ENCODE results near the gene MDN1. TPM values are rescaled to one million over a fixed set of nuclear protein-coding genes. Genes with fewer than 3 reads are reported as not detected.

Gene MDN1
- total and polyA plus RNA-seq, 11 donors = 9.1 to 38.0 (median 24.4) TPM

DNA sequence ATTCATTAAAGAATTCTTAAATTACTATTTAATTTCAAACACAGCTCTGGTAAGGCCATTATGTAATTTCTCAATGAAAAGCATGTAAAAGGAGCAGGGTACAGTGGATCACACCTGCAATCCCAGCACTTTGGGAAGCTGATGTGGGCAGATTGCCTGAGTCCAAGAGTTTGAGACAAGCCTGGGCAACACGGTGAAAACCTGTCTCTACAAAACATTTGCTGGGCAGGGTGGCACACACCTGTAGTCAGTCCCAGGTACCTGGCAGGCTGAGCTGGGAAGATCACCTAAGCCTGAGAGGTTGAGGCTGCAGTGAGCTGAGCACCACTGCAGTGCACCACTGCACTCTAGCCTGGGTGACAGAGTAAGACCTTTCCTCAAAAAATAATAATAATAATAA, 37.4 kb downstream of the MDN1 start:
- H3K9me3 ChIP-seq = peaks cover 0 to 9% (median 0%) of the 10 kb centered on the region in 12 donors
- peaks cover 0 to 98% (median 82%) of the 10 kb centered on the region in 9 donors for H3K36me3 ChIP-seq
- WGBS, 4 donors = 88 to 94% (median 93%) methylated on average over 1 of the region's 1 CpG
- no peak overlapping the region for H3K4me3 ChIP-seq
- no peaks in the 10 kb centered on the region for H3K27me3 ChIP-seq
- no peak for TF ChIP-seq CTCF (IDR thresholded peaks at IDR 0.05)
- TF ChIP-seq POLR2A (IDR thresholded peaks at IDR 0.05) = no peak
- intact Hi-C loops (cut with DNase I) = no loop called here
- H3K27ac ChIP-seq = no peak overlapping the region
- H3K4me1 ChIP-seq = no peaks in the 10 kb centered on the region
- DNase-seq = no peak
- ATAC-seq = no peak

- intact Hi-C loops (cut with DNase I) = no loop called here
- Histone ChIP-seq H3K4me3 (no peak overlapping the region), H3K27ac (no peak overlapping the region), H3K9me3 (peaks cover 0 to 9% (median 0%) of the 10 kb centered on the region in 12 donors), H3K4me1 (no peaks in the 10 kb centered on the region), H3K27me3 (no peaks in the 10 kb centered on the region), H3K36me3 (peaks cover 0 to 92% (median 83%) of the 10 kb centered on the region in 9 donors)
- TF ChIP-seq CTCF (IDR thresholded peaks at IDR 0.05) (no peak), POLR2A (IDR thresholded peaks at IDR 0.05) (no peak)
- ATAC-seq = no peak
- no peak for DNase-seq
- WGBS, 4 donors = 94 to 98% (median 96%) methylated on average over 6 of the region's 6 CpGs
Measured at GRCh38 chr6:89781070-89782034, 38.2 kb downstream of the MDN1 start.

GRCh38 chr6:89777455-89777854, 42.1 kb downstream of the MDN1 start:
- TF ChIP-seq POLR2A (IDR thresholded peaks at IDR 0.05) = no peak
- no peak for TF ChIP-seq CTCF (IDR thresholded peaks at IDR 0.05)
- Histone ChIP-seq H3K27ac (no peak overlapping the region), H3K4me3 (no peak overlapping the region), H3K4me1 (no peaks in the 10 kb centered on the region), H3K27me3 (no peaks in the 10 kb centered on the region), H3K36me3 (peaks cover 0 to 92% (median 83%) of the 10 kb centered on the region in 9 donors), H3K9me3 (no peaks in the 10 kb centered on the region)
- WGBS, 4 donors = 97 to 100% (median 99%) methylated on average over 2 of the region's 2 CpGs
- intact Hi-C loops (cut with DNase I) = no loop called here
- DNase-seq (no peak), ATAC-seq (no peak)

DNA sequence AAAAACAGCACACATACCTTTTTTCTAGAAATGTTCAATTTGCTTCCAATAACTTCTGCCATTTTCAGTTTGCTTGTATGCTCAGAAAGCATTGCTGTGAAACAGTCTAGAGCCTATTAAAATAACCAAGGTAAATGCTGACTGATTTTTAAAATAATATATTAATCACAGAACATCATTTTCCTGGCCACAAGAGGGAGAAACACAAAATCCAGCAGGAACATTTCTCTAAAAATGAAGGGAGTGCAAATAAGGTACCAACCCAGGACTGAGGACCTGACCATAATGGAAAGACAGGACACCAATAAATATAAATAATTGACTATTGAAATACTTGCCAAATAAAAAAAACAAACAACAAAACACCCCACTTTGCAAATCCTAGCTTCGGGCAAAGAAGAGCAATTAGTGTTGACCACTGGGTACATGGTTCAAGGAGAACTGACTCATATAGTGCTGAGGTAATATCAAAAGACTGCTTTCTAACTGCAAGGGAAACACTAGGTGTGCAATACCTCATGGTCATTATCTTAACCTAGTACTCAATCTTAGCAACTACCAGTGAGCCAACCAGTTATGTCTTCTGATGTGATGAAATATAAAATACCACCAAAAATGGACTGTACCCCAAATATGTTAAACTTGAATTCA, 42.9 kb downstream of the MDN1 start:
- peaks cover 0 to 92% (median 83%) of the 10 kb centered on the region in 9 donors for H3K36me3 ChIP-seq
- DNase-seq (no peak), ATAC-seq (no peak)
- TF ChIP-seq POLR2A (IDR thresholded peaks at IDR 0.05) = no peak
- TF ChIP-seq CTCF (IDR thresholded peaks at IDR 0.05) = no peak
- intact Hi-C loops (cut with DNase I) = no loop called here
- no peak overlapping the region for H3K27ac ChIP-seq
- no peaks in the 10 kb centered on the region for H3K27me3 ChIP-seq
- no peak overlapping the region for H3K4me3 ChIP-seq
- H3K9me3 ChIP-seq = no peaks in the 10 kb centered on the region
- 97 to 100% (median 97%) methylated on average over 1 of the region's 1 CpG for WGBS, 4 donors
- H3K4me1 ChIP-seq = no peaks in the 10 kb centered on the region
